DMS79 (cell line): ENCODE results near the gene INPP5F.
"Not testable (repeated sequence)": the region's sequence is repeated elsewhere in the genome, so short reads cannot be mapped to it uniquely, and the experiment has no call there.

Source experiments
- DNase-seq: peaks from one replicate; lab custom pipeline; 2025; lab: John Stamatoyannopoulos, UW

The INPP5F gene

DNA sequence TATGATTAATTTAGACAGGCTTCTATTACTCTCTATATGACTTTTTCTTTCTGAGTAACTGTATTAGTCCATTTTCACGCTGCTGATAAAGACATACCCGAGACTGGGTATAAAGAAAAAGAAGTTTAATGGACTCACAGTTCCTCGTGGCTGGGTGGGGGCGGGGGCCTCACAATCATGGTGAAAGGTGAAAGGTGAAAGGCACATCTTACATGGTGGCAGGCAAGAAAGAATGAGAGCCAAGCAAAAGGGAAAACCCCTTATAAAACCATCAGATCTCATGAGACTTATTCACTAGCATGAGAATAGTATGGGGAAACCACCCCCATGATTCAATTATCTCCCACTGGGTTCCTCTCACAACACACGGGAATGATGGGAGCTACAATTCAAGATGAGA is 18.5 kb upstream of the INPP5F start:
- not testable (repeated sequence) for DNase-seq

DNA sequence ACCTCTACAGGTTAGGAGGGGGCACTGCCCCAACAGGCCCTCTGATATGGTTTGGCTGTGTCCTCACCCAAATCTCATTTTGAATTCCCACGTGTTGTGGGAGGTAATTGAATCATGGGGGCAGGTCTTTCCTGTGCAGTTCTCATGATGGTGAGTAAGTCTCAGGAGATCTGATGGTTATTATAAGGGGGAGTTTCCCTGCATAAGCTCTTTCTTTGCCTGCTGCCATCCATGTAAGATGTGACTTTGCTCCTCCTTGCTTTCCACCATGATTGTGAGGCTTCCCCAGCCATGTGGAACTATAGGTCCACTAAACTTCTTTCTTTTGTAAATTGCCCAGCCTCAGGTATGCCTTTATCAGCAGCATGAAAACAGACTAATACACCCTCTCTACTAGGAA is 14.9 kb upstream of the INPP5F start:
- DNase-seq: not testable (repeated sequence)

DNA sequence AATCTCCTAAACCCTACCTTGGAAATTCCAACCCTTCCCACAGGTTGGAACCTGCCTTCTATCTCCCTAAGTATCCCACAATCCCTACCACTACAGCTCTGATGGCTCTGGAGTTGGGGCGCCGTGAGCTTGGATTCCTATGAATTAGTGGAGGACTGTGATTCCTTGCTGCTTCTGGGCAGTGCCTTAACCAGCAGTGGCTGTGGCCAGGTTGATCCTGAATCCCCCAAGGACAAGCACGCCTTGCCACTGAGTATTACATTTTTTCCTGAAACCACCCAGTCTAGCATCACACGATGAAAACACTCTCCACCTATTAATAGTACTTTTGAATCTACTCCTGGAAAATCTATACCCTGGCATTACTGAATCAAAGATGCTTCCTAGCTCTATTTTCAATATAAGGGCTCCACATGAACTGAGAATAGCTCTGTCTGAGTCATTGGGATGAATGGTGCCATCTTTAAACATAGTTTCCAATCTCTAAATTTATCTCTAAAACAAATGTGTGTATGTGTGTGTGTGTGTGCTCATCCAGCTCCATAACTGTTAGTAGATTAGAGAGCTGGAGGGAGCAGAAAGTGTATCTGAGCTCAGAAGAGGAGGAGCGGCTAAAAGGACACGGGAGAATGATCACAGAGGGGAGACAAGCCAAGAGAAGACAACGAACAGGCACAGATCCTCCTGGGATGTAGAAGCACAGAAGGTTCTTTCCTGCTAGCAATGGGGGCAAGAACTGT is 11.9 kb upstream of the INPP5F start:
- DNase-seq: no peak

- DNase-seq: no peak
These were observed 11.4 kb upstream of the INPP5F start for GRCh38 chr10:119714484-119714816.

DNA sequence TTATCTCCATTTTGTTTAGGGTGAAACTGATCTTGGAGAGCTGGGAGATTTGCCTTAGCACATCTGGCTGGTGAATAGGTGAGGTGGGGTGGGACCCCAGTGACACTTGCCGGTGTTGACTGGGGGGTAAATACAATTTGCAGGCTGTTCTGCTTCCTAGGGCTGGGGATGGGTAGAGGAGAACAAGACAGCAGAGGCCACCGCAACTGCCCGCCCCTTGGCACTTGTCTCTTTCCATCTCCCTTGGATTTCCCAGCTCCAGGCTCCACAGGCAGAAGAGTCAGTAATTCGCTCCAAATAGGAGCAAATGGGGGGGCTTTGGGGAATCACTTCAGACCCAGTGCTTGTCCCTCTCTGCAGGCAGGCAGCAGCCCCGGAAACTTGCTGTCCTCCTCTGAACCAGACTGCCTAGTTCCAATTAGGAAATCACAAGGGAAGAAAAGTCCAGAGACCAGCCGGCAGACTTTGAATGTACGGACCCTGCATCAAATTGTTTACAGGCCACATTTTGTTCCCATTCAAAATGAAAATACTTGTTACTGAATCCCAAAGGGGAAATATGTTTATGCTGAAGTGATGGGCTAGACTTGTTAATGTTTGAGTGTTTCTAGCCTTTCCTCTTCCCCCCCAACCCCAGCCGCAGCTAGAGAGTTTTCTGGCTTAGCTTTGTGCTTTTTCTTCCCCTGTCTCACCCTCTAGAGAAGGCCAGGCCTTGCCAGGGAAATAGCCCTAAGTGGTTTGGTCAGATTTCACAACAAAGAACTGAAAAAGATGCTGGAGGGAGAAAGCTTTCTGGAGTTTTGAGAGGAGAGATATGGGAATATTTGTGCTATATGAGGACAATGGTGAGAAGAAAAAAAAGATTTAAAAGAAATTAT is 10.0 kb upstream of the INPP5F start:
- DNase-seq: no peak

- no peak for DNase-seq
These were observed 2.7 kb upstream of the INPP5F start for GRCh38 chr10:119723161-119723560.

GRCh38 chr10:119723624-119724023 is 2.2 kb upstream of the INPP5F start:
- no peak for DNase-seq

GRCh38 chr10:119724593-119725516 is 995 bp upstream of the INPP5F start:
- DNase-seq: peak; percentile 20

DNA sequence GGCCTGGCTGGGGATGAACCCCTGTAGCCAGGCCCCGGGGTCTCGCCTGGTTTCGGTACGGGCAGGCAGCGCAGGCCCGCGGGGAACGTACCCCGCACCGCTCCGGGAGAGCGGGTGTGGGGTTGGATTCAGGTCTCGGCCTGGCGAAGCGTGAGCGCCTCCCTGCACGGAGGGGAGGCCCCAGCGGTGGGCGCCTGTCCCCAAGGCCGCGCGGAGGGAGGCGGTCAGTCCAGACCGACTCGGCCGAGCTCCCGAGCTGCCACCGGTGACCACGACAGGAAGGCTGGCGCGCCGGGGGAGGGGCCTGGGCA is 378 bp upstream of the INPP5F start:
- no peak for DNase-seq

DNA sequence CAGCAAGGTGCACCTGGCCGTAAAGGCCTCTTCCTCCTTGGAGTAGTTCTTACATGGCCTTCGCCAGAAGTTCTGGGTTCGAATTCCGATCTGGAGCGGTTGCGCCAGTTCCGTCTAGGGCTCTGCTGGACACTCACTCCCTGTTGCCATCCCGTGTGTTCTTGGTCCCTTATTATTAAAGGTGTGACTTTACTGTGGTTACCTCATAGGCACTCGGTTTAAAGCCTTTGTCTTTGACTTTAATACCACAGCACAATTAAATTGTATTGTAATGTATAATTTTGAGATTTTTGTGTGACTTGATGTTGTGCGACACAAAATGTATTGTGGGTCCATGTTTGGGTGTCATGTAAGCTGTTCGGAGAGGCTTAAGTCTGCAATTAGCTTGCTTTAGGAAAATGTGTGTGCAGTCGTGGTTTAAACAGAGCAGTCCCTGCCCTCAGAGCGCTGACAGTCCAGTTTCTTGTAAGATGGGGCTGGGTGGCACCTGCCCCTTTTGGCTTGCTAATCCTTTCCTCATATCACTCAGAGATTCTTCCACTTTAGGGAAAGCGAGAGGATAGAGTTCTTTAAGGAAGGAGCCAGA is 919 bp downstream of the INPP5F start:
- DNase-seq: no peak

GRCh38 chr10:119728172-119728800 is 2.4 kb downstream of the INPP5F start:
- DNase-seq: no peak

DNA sequence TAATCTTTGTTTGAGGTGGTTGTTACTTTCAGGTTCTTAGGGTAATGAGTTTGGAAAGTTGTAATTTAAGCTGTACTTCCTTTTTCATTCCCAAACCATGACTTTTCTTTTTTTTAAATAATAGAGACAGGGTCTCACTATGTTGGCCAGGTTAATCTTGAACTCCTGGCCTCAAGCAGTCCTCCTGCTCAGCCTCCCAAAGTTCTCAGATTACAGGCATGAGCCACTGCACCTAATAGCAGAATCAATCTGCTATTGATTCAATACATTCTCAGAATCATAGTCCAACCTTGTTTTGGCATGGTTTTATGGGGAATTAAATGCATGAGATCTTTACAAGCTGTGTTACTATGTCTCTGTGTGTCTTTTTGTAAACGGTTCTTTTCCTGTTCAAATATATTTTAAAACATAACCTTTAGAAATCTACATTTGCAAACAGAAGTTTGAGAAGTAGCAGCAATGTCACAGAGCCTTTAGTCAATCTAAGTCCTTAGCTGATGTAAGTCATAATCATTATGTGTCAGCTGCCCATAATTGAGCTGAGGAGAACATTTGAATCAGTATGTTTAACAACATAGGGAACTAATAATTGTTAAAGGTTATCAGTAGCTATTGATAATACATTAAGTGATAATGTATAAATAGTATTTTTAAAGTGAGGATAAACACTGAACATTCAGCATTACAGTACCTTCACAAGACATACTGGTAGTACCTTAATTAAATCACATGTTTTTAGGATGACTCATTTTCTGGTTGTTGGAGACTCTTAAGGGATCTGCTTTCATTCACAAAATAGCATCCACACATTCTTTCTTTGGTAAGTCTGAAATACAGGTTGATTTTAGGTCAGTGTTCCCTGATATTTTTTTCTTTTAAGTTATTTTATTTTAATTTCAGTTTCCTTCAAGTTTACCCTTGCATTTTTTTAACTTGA is 8.8 kb downstream of the INPP5F start:
- DNase-seq: no peak

GRCh38 chr10:119735451-119735850 is 9.6 kb downstream of the INPP5F start:
- DNase-seq: no peak

GRCh38 chr10:119736220-119736619 is 10.4 kb downstream of the INPP5F start:
- DNase-seq: no peak

GRCh38 chr10:119737039-119737663 is 11.3 kb downstream of the INPP5F start:
- DNase-seq: no peak

DNA sequence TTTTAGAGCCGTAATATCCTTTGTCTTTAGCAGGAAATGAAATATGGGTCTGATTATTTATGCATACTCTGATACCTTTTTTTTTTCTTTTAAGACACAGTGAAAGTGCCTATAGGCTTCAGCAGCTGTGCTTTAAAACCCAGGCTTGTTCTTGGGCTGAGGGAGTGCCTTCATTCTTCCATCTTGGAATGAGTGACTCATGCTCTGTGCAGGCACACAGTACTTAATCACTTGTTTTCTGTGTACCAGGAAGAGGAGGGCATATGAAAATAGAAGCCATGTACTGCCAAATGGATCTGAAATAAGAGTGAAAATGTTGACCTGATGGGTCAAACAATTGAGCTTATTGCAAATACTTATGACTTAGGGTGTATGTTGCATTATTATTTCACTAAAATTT is 12.0 kb downstream of the INPP5F start:
- no peak for DNase-seq

DNA sequence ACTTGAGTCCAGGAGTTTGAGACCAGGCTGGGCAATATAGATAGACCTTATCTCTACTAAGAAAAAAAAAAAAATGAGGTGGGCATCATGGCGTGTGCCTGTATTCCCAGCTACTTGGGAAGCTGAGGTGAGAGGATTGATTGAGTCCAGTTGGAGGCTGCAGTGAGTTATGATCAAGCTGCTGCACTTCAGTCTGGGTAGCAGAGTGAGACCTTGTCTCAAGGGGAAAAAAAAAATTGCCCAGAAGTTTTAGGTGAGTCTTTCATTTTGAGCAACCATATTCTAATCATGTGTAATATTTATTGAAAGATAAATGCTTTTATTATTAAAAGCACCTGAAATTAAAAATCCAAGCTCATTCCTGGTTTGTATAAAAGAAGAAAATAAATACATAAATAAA is 13.1 kb downstream of the INPP5F start:
- DNase-seq: no peak

- DNase-seq: no peak
These were observed 14.2 kb downstream of the INPP5F start for GRCh38 chr10:119740096-119740495.

DNA sequence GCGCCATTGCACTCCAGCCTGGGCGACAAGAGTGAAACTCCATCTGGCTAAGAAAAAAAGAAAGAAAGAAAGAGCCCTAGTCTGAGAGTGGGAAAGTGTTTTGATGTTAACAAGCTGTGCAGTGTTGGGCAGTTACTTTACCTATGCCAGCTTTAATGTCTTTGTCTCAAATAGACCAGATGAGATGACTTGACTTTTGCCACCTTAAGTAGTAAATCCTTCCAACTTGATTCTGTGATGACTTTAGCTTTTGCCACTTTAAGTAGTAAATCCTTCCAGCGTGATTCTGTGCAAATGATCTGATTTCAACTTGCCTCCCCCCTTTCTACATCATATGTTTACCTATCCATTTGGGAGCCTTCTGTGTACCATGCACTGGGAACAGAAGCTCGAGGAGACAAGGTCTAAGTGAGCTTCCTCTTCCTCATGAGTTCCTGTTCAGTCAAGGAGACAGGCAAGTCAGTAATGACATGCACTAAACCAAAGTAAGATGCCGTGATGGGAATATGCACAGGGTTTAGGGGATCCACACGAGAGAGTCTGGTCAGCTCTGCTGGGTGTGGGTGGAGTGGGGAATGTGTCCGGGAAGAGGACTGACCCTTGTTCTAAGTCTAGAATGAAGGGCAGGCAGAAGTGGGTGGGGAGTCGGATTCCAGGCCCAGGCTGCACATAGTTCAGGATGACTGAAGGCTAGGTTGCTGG is 17.2 kb downstream of the INPP5F start:
- DNase-seq: no peak
